HG02623 (cell line): ENCODE data around the gene IGFL3.
"Not testable (repeated sequence)": the region's sequence is repeated elsewhere in the genome, so short reads cannot be mapped to it uniquely, and the experiment has no call there.

Experiments used
- ATAC-seq: cut with Tn5 transposase; IDR thresholded peaks from one replicate; pipeline ENCODE4 v1.9.1; 2021; ENCODE audit warnings: moderate library complexity; ENCODE audit not compliant: unreplicated experiment

IGFL3 gene

DNA sequence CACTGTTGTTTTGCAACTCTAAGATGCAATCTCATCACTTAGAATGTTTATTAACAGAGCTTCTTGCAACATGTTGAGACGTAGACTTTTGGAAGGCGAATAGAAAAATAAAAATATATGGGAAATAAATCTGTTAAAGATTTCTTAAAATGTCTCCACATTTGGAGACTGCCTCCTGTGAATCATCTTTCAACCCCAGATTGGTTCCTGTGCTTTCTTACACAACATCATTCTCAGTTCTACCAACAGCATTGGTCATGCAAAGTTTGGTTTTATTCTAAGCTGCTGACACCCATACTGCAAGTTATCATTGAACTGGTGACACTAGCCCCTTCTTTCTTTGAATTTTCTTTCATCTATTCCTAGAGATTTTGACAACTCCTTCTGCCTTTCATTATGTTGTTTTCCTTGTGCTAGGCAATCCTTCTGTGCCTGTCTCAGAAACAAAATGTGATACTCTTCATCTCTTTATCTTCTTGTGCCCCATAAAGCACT lies 1.6 kb upstream of the IGFL3 start:
- ATAC-seq, result no peak

DNA sequence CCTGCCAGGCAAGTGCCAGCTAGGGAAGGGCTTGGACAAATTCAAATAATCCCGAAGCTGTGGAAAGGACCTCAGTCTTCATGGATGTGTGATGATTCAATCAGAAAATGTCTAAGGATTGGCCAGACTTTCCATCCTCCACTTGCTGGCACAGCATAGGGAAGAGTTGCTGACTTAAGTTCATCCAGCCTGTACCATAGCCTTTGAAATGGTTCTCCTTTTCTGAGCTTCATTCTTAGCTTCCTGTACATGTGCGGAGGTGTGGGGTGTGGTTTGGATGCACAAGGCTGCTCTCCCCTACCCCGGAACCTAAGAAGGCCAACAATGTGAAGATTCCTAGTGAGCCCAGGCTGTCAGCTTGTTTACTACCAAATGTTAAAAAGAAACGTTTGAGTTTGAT lies 959 bp upstream of the IGFL3 start:
- no peak for ATAC-seq

DNA sequence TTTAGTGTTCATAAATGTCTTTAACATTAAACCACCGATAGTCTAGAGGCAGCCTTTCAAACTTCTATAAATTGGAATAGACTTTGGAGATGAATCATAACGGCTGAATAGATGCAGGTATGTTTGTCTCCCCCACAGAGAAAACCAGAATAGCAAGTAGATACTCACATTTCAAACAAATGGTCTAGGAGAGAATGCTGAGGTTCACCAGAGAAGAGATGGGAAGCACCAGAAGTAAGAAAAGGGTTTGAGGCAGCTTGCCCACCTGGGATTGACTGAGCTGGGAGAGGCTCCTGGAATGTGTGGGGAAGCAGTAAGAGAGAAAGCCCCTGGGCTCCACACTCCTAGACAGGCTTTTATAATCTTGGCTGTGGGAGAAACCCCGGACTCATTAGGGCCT lies 6.4 kb downstream of the IGFL3 start:
- ATAC-seq, result no peak

DNA sequence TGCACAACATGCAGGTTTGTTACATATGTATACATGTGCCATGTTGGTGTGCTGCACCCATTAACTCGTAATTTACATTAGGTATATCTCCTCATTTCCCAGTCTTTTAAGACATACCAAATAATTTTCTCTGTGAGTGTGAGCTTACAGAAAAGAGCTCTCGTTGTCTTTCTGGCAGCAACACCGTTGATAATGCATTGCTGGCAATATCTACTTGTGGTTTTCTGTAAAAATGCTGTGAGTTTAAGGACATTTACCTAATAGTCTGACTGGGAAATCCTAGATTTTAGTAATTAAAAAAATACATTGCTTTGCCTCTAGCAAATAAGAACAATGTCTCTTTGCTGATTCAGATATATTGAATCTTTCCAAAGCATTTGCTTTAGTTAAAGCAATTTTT lies 8.4 kb downstream of the IGFL3 start:
- ATAC-seq, result no peak

DNA sequence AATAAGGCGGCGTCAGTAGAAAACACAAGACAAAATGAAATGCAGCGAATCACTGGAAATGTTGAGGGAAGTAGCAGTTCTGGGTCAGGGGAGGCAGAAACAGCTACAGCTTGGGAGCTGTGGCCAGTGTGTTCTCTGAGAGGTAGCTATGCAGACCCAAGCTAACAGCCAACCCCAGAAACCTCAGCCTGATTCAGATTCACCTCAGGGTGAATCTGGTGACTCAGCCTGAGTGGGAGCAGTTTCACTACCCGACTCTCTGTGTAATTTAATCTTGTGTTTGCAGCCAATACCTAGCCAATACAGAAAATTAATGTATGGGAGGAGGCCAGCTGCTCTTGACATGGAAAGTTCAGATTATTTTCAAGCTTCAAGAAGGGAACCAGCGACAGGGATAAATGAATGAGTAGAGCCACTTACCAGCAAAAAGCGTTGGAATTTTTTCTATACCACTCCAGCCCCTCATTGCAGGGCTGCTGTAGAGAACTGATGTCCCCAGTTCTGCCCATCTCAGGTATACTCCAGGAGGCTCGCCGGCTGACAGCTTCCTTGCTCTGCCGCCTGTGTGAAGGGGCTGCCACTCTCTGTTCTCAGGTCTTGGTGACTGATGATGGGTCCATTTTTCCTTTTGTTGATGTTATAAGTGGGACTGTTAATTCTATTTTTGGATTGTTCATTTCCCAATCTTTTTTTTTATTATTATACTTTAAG lies 8.9 kb downstream of the IGFL3 start:
- ATAC-seq, result no peak

DNA sequence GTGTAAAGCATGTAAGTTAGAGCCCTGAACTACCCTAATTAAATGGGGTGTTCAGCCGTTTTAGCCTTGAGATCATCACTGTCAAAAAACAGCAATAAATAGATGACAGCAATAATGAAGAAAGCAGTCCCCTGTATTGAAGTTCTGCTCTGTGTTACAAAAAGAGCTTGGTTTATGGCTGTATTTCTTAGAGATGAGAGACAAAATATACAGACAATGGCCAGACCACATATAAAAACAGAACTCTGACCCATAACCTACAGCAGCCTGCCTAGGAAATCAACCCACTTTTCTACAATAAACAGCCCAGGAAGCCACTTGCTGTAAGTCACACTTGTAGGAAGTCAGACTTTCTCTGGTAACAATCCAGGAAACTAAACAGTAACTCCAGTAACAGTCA lies 10.8 kb downstream of the IGFL3 start:
- no peak for ATAC-seq

DNA sequence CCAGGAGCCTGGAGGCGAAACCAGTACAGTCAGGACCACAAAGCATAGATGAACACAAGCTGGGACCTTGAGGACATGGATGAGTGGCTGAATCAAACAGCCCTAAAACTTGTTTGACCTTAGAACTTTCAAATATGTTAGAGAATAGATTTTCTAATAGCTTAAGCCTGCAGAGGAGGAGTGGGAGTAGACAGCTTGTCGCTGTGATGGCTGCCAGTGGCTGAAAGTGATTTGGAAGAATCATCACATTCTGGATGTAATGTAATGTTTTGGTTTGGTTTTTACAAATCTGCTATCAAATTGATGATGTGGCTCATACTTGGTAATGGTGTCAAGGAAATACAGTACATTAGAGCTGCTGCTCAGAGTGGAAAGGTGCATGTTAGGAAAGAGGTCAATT lies 12.0 kb downstream of the IGFL3 start:
- ATAC-seq, result no peak

DNA sequence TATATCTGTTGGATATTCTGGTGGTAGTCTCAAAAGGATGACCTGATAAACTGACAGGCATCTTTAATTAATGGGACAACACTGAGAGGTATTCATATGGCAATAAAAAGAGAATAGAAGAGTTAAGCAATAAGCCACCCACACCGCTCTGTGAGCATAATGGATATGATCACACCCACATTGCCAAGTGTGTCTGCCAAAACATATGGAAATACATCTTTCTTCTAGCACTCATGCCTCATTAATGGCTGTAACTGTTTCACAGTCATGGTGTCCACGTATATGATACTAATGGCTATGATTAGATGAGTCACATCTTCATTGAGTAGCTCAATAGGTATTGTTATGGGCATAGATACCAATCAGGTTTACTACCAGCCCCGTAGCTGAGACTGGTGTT lies 13.1 kb downstream of the IGFL3 start:
- ATAC-seq, result no peak

DNA sequence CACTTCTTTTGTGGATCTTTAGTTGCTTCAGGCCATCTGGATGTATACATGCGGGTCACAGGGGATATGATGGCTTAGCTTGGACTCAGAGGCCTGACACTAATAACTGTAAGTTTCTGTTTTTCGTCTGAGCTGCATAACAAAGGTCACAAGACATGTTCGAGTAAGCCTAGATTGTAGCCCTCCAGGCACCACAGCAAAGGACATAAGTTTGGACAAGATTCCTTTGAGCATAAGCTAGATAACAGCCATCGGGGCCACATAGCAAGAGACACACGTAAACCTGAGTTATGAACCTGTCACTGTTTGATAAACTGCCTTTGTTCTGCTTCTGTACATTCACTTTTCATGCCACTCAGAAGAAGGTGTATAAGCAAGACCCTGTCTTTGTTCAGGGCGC lies 14.6 kb downstream of the IGFL3 start:
- no peak for ATAC-seq

DNA sequence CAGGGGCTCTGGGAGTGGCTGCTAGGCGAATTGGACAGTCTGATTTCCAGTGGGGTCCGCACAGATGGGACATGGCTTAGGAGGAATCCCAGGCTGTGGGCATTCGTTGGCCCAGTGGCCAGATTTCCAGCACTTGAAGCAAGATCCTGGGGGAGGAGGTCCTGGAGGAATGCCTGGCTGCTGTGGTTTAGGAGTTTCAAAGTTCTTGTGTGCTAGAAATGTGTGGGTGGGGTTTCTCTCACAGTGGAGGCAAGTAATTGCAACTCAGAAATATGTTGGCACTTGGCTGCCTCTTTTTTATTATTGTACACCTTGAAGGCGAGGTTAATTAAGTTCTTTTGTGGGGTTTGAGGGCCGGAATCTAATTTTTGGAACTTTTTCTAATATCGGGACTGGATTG lies 17.1 kb downstream of the IGFL3 start:
- no peak for ATAC-seq

DNA sequence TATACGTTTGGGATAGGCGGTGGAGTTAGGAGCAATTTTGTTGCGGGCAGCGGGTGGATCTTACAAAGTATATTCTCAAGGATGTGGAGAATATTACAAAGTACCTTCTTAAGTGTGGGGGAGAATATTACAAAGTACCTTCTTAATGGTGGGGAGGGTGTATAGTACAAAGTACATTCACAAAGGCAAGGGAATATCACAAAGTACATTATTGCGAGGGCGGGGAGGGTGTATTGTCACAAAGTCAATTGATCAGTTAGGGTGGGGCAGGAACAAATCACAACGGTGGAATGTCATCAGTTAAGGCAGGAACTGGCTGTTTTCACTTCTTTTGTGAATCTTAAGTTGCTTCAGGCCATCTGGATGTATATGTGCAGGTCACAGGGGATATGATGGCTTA lies 22.2 kb downstream of the IGFL3 start:
- not testable (repeated sequence) for ATAC-seq

DNA sequence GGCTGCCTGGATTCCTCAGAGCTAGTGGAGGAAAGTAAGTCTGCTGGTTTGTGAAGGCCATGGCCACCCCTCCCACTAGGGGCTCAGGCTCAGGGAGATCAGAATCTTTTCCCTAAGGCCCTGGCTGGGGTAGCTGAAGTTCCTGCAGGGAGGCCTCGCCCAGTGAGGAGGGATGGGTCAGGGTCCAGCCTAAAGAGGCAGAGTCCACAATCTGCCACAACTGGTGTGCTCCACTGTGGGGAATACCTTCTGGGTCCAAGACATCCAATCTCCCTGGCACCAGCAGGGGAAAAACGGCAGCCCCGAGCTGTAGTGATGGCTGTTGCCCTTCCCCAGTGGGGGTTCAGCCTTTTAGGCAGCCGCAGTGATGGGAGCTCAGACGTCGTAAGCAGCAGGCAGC lies 23.2 kb downstream of the IGFL3 start:
- no peak for ATAC-seq

DNA sequence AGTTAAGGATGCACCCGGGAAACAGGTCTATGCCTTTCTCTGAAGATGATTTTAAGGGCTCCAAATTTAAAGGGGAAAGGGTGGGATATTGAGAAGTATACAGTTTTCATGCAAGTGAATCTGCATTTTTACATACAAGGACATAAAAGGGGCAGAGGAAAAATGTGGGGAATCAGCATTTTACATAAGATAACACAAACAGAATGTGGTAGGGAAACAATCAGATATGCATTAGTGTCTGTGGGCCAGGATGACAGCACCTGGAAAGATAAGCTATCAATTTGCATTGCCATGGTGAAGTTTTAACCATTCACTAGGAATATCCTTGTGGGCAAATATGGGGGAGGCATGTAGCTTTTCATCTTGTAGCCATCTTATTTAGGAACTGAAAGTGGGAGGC lies 24.1 kb downstream of the IGFL3 start:
- ATAC-seq, result no peak

DNA sequence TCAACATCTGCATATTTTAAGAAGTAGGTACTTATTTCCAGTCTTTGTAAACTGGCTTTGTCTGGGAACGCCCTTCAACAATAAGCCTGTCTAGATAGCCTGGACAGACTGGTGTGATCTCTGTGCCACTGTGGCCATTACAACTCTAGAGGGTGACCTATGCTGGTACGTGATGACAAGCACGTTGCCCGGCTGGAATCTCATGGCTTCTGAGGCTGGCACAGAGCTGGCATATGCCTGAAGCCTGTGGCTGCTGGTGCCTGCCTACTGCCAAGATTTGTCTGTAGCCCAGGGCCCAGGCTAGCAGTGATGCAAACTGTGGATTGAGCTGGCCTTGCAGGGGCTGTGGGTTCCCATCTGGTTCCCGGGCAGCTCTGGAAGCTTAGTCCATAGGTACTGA lies 34.0 kb downstream of the IGFL3 start:
- no peak for ATAC-seq

DNA sequence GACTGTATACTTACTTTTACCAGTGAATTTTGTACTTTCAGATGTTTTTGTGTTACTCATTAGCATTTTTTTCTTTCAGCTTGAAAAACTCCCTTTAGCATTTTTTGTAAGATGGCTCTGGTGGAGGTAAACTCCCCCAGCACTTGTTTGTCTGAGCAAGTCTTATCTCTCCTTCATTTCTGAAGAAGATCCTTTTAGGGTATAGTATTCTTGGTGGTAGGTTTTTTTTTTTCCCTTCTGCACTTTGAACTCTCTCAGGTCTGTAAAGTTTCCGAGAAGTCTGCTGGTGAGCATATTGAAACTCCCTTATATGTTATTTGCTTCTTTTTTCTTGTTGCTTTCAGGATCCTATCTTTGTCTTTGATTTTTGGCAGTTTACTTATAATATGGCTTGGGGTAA lies 35.1 kb downstream of the IGFL3 start:
- ATAC-seq, result no peak

DNA sequence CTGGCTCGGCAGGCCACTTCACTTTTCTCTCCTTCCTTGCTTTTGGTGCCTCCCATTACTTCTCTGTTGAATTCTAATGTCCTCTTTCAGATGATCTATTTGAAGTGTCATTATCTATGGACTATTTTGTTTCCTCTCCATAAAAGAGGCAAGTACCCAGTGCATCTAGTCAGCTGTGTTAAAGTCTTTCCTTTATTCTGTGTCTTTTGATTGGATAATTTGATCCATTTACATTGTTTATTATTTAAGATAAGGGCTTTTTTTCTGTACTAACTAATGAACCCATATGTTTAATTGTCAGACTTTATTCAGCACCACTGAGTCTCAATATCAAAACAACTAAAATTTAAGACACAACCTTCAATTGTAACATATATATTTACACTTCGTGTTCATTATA lies 36.4 kb downstream of the IGFL3 start:
- no peak for ATAC-seq

DNA sequence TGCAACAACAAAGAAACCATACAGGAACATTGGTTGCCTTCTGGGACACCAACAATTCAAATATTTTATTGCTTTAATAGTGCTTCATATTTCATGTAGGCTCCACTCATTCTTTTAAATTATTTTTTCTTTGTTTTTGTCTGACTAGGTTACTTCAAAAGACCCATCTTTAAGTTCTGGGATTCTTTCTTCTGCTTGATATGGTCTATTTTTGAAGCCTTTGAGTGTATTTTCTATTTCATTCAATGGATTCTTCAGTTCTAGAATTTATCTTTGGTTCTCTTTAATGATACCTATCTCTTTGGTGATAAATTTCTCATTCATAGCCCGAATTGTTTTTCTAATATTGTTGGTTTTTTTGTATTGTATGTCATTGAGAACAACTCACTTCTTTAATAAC lies 38.6 kb downstream of the IGFL3 start:
- ATAC-seq, result no peak

DNA sequence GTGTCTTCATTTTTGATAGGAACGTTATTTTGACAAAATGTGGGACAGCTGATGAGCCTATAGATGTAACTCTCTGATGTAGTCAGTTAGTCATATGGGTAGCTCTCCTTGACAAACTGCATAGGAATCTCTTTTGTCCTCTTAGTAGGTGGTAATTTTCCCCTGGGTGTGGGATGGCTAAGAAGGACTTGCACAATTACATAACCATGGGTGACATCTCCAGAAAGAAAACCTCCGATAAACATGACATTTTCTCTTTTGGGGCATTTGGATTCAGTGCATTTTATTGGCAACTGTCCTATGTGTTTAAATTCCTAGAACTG lies 41.8 kb downstream of the IGFL3 start:
- no peak for ATAC-seq

DNA sequence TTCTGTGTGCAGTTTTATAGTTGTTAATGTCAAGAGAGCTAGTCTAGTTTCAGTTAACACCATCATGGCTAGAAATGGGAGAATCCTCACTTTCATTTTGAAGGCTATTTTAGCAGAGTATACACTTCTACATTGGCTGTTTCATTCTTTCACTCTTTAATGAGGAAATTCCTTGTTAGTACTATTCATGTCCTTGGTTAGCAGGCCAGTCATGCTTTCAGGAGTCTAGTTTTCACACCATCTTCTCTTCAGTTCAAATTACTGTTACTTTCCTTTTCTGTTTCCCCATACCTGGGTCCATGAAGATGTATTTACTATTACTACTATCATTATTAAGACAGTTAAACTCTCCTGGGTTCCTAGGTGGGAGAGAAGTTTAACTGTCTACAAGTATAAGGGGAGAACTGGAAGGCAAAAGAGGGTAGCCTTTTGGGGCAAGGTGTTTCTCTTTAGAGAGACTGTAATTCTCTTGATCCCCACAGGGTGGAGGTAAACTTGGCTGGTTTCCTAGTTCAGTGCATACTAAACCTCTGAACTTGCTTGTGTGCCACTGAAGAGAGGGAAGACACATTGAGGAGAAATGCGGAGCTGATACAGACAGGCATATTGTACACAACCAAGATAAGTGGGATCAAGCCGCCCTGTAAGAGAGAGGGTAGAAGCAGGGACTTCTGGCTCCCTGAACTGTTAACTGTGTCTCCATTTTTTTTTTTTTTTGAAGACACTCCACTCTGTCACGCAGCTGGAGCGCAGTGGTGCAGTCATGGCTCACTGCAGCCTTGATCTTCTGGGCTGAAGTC lies 42.4 kb downstream of the IGFL3 start:
- no peak for ATAC-seq

DNA sequence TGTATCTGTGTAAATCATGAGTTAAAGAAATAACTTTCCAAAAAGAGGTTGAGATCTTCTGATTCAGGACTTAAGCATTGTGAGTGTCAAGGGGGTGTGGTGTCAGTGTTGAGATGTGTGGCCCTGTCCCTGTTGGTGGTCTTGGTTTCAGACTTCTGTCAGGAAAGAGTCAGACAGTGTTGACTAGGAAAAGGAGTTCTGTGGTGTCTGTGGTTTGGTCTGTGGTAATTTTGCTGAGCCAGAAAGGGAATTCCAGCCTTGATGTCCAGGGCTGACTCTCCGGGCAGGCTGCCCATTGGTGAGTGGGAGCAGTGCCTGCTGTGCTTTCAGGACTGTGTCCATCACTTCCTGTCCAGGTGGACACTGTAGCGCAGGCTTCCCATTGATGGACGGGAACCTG lies 43.9 kb downstream of the IGFL3 start:
- ATAC-seq, result no peak

DNA sequence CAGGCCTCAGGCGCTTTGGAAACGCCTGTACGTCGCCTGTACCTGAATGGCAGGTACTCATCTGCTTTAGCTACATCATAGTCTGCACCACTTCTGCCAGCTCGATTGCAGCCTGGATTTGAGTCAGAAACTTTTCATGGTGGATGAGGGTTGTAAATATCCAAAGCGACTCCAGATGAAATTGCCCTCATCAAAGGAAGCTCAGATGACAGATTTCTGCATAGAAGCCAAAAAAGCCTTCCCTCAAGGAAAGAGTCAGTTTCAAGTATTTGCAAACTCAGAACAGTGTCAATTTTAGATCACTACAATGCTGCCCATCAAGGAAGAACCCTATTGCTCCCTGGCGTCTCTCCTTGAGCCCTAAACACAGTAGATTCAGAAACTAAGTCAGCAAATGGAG lies 44.9 kb downstream of the IGFL3 start:
- ATAC-seq, result no peak

DNA sequence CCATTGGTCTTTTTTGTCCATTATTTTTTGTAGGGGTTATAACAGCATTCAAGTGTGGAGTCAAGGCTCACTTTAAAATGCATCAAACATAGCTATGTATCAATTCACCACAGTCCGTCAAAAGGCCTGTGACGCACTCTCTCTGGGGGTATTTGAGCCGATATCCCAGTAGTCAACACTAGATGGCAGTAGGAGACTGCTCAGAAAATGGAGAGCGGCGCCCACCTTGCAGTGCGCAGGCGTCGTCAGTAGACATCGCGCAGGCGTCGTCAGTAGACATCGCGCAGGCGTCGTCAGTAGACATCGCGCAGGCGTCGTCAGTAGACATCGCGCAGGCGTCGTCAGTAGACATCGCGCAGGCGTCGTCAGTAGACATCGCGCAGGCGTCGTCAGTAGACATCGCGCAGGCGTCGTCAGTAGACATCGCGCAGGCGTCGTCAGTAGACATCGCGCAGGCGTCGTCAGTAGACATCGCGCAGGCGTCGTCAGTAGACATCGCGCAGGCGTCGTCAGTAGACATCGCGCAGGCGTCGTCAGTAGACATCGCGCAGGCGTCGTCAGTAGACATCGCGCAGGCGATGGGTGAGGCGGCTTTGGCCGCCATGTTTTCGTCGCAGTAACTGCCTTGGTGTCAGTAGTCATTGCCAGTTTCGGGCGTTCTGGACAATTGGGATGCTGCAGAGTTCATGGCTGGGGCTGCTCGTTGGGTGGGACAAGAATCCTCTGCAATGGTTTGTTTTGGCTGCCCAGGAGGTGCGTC lies 45.7 kb downstream of the IGFL3 start:
- ATAC-seq, result not testable (repeated sequence)
